T-helper 1 cell treated with Interleukin-12 subunit alpha and Interleukin-12 subunit beta and Interleukin-4 antibody, amounts not matched to agents 30 μg/mL and 1 μg/mL, for 36 hours (primary cell): Measurements from ENCODE around the gene EVA1B.

Experiments used
- H3K27ac Mint-ChIP-seq: one replicate; pipeline ENCODE4 v1.8.0; 2021; ENCODE audit warnings: mild to moderate bottlenecking, mixed read lengths
- H3K27me3 Mint-ChIP-seq: one replicate; pipeline ENCODE4 v1.8.0; 2021; ENCODE audit warnings: low read depth, mixed read lengths
- H3K36me3 Mint-ChIP-seq: one replicate; pipeline ENCODE4 v1.8.0; 2021; ENCODE audit warnings: low read depth, mixed read lengths
- H3K4me1 Mint-ChIP-seq: one replicate; pipeline ENCODE4 v1.8.0; 2021; ENCODE audit warnings: low read depth, mixed read lengths
- H3K4me3 Mint-ChIP-seq: one replicate; pipeline ENCODE4 v1.8.0; 2021; ENCODE audit warnings: mild to moderate bottlenecking, moderate library complexity, mixed read lengths
- H3K9me3 Mint-ChIP-seq: one replicate; pipeline ENCODE4 v1.8.0; 2021; ENCODE audit warnings: mixed read lengths

EVA1B gene

GRCh38 chr1:36307601-36308330, 15.7 kb downstream of the EVA1B start:
- H3K4me3 Mint-ChIP-seq = peak overlapping the region; percentile 97
- H3K36me3 Mint-ChIP-seq = peaks cover 15% of the 10 kb centered on the region
- no peak overlapping the region for H3K27ac Mint-ChIP-seq
- H3K27me3 Mint-ChIP-seq = no peaks in the 10 kb centered on the region
- peaks cover 23% of the 10 kb centered on the region for H3K4me1 Mint-ChIP-seq
- no peaks in the 10 kb centered on the region for H3K9me3 Mint-ChIP-seq

DNA sequence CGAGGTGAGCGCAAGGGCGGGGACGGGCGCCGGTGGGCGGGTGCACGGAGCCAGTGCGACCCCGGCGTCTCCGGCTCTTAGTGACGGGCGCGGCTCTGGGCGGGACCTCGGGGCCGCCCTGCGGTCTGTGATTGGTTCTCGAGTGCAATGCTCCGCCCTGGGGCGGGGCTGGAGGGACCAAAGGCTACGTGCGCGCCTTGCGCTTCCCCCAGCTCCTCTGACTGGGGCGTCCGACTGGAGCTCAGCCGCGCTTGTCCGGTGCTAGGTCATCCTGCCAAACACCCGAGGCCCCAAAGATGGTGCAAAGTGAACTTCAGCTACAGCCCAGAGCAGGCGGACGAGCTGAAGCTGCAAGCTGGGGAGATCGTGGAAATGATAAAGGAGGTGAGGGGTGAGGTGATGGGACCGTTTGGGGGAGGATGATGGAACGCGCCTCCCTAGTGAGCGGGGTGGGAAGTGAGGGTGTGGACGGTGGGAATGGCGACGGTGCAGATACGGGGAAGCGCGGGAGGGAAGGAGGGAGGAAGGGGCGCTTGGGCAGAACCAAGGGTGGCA, 16.5 kb downstream of the EVA1B start:
- peaks cover 18% of the 10 kb centered on the region for H3K36me3 Mint-ChIP-seq
- peaks cover 23% of the 10 kb centered on the region for H3K4me1 Mint-ChIP-seq
- no peaks in the 10 kb centered on the region for H3K27me3 Mint-ChIP-seq
- peak overlapping the region; percentile 89 for H3K27ac Mint-ChIP-seq
- peak overlapping the region; percentile 97 for H3K4me3 Mint-ChIP-seq
- no peaks in the 10 kb centered on the region for H3K9me3 Mint-ChIP-seq

DNA sequence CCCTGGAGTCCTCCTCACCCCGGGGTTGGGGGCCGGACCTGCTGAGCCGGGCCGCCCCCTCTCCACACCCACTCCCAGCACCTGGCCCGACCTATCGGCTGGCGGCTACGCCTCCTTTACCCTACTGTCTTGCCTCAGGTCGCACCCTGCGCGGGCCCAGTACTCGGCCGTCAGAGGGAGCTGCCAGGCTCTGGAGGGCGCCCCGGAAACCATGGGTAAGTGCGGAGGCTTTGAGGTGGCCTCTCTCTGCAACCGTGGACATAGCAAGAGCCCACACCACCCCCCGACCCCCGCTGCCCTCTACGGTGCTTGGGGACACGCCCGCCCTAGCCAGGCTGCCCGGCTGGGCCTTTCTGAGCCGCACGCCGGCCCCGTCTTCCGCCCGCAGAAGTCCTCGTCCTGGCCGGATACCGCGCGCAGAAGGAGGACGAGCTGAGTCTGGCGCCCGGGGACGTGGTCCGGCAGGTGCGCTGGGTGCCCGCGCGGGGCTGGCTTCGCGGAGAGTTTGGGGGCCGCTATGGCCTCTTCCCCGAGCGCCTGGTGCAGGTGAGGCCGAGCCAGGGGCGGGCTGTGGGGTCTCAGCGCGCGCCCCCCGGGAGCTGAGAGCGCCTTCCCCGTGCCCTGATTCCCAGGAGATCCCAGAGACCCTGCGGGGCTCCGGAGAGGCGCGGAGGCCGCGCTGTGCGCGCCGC, 17.1 kb downstream of the EVA1B start, which contains the start of gene SH3D21:
SH3D21 (plus strand) TSS at position 159 of the 692 bp plus-strand sequence; CDS start at position 212, 53 bp downstream.
- Mint-ChIP-seq H3K27ac (peak within 1 kb of the TSS; percentile 89), H3K4me1 (peaks cover 23% of the 10 kb centered on the region), H3K4me3 (peak within 1 kb of the TSS; percentile 97), H3K27me3 (no peaks in the 10 kb centered on the region), H3K36me3 (peaks cover 18% of the 10 kb centered on the region), H3K9me3 (no peaks in the 10 kb centered on the region)

DNA sequence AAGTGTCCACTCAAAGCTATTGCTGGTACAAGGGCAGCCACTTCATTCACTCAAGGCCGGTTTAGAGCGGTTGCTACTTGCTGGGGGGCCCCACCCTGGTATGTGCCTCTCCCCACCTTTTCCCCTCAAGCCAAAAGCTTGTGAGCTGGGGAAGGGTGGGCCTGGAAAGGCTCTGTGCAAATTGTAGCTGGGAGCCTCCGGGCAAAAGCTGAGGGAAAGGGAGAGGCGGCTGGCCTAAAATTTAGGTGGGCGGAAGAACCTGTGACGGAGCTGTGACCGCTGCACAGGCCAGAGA, 17.6 kb downstream of the EVA1B start:
- no peaks in the 10 kb centered on the region for H3K27me3 Mint-ChIP-seq
- peak overlapping the region; percentile 57 for H3K4me3 Mint-ChIP-seq
- H3K27ac Mint-ChIP-seq = peak overlapping the region; percentile 39
- H3K9me3 Mint-ChIP-seq = no peaks in the 10 kb centered on the region
- H3K4me1 Mint-ChIP-seq = peaks cover 23% of the 10 kb centered on the region
- peaks cover 23% of the 10 kb centered on the region for H3K36me3 Mint-ChIP-seq

- H3K4me1 Mint-ChIP-seq = peaks cover 20% of the 10 kb centered on the region
- H3K36me3 Mint-ChIP-seq = peaks cover 25% of the 10 kb centered on the region
- H3K4me3 Mint-ChIP-seq = peak overlapping the region; percentile 57
- H3K27ac Mint-ChIP-seq = peak overlapping the region; percentile 59
- H3K9me3 Mint-ChIP-seq = no peaks in the 10 kb centered on the region
- no peaks in the 10 kb centered on the region for H3K27me3 Mint-ChIP-seq
Observed at GRCh38 chr1:36304970-36305914, 18.2 kb downstream of the EVA1B start.

DNA sequence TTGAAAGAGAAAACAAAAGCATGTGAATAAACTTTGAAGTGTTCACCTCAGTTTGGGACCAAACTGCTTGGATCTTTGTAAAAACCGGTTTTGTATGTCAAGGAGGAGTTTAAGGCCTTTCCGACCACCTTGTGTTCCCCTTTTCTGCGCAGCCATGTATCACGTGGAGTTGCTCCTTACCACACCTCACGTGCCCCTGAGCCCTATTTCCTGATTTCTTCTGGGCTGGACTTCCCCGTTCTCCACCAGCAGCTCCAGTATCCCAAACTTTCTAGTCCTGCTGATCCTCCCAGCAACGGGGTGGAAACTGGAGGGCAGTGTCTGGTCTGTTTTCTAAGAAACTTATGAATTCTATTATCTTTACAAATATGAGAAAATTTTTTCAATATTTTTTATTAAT, 18.9 kb downstream of the EVA1B start:
- H3K27ac Mint-ChIP-seq = no peak overlapping the region
- no peak overlapping the region for H3K4me3 Mint-ChIP-seq
- peaks cover 21% of the 10 kb centered on the region for H3K4me1 Mint-ChIP-seq
- H3K9me3 Mint-ChIP-seq = no peaks in the 10 kb centered on the region
- H3K36me3 Mint-ChIP-seq = peaks cover 28% of the 10 kb centered on the region
- no peaks in the 10 kb centered on the region for H3K27me3 Mint-ChIP-seq

DNA sequence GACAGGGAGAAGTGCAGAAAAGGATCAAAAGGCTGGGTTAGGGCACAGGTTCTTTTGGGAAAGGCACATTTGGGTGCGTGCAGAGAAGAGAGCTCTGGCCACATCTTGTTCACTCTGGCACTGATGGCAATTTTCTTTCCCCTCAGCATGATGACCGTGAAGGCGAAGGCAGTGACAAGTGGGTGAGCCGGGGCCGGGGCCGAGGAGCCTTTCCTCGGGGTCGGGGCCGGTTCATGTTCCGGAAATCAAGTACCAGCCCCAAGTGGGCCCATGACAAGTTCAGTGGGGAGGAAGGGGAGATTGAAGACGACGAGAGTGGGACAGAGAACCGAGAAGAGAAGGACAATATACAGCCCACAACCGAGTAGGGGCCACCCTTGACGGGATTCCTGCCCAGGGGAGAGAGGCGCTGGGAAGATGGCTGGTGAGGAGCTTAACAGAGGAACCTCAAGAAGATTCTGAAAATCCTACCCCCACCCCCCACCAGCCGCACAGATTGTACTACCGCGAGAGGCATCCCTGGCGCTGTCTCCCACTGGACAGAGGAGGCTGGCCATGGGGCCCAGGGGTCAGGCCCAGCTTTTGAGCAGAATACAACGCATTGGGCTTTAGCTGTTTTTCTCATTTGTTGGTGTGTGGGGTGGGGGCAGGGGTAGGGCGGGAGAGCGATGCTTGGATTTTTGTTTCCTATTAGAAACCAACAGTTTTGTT, 19.6 kb downstream of the EVA1B start:
- no peaks in the 10 kb centered on the region for H3K9me3 Mint-ChIP-seq
- H3K27ac Mint-ChIP-seq = peak overlapping the region; percentile 64
- peaks cover 21% of the 10 kb centered on the region for H3K4me1 Mint-ChIP-seq
- H3K36me3 Mint-ChIP-seq = peaks cover 27% of the 10 kb centered on the region
- no peaks in the 10 kb centered on the region for H3K27me3 Mint-ChIP-seq
- peak overlapping the region; percentile 25 for H3K4me3 Mint-ChIP-seq

GRCh38 chr1:36303244-36303643, 20.2 kb downstream of the EVA1B start:
- Mint-ChIP-seq H3K4me1 (peaks cover 21% of the 10 kb centered on the region), H3K27ac (no peak overlapping the region), H3K36me3 (peaks cover 27% of the 10 kb centered on the region), H3K9me3 (no peaks in the 10 kb centered on the region), H3K4me3 (peak overlapping the region; percentile 25), H3K27me3 (no peaks in the 10 kb centered on the region)

- peaks cover 12% of the 10 kb centered on the region for H3K4me1 Mint-ChIP-seq
- no peak overlapping the region for H3K27ac Mint-ChIP-seq
- H3K9me3 Mint-ChIP-seq = no peaks in the 10 kb centered on the region
- H3K27me3 Mint-ChIP-seq = no peaks in the 10 kb centered on the region
- no peak overlapping the region for H3K4me3 Mint-ChIP-seq
- H3K36me3 Mint-ChIP-seq = peaks cover 31% of the 10 kb centered on the region
Observed at GRCh38 chr1:36301220-36301619, 22.2 kb downstream of the EVA1B start.

DNA sequence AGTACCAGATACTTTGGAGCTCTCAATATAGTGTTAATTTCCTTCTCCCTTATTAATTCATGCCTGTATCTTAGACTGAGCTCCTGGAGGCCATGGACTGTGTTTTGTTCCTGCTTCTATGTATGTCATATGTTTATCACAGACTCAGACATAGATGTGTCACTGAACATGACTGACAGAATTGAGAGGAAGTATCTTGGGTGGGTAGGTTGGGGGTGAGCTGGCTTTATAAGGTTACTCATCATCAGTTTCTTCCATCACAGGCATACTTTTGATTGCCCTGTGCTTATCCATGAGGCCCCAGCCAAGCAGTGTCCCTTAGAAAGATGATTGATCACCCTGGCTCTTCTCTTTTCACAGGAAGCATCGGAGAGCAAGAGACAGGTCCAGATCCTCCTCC, 22.9 kb downstream of the EVA1B start:
- Mint-ChIP-seq H3K27me3 (no peaks in the 10 kb centered on the region), H3K36me3 (peaks cover 32% of the 10 kb centered on the region), H3K9me3 (no peaks in the 10 kb centered on the region), H3K27ac (peak overlapping the region; percentile 41), H3K4me1 (peaks cover 10% of the 10 kb centered on the region), H3K4me3 (no peak overlapping the region)

- no peak overlapping the region for H3K27ac Mint-ChIP-seq
Observed at GRCh38 chr1:36298640-36299039, 24.8 kb downstream of the EVA1B start.

DNA sequence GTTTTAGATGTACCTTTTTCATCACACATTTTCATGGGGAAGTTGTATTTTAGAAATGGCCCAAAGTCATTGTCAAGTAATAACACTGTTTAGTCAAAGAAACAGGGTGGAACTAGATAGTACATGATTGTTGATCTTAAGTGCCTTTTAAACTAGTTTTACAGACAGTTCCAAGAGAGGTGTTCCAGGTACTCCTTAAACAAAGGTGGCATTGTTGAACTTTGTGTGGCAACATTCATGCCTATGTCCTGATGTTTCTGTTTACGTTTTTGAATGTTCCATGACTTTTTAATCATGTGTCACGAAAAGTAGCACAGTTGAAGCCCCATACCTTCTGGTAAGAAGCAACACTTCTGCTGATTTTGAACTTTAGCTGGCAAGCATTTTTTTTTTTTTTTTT, 26.4 kb downstream of the EVA1B start:
- H3K9me3 Mint-ChIP-seq = no peaks in the 10 kb centered on the region
- H3K27me3 Mint-ChIP-seq = no peaks in the 10 kb centered on the region
- H3K4me3 Mint-ChIP-seq = no peak overlapping the region
- H3K4me1 Mint-ChIP-seq = peaks cover 3% of the 10 kb centered on the region
- H3K27ac Mint-ChIP-seq = peak overlapping the region; percentile 0
- H3K36me3 Mint-ChIP-seq = peaks cover 36% of the 10 kb centered on the region

More at GRCh38 chr1:36298640-36299039, 24.8 kb downstream of the EVA1B start:
- Mint-ChIP-seq H3K9me3 (no peaks in the 10 kb centered on the region), H3K36me3 (peaks cover 38% of the 10 kb centered on the region), H3K4me1 (peaks cover 5% of the 10 kb centered on the region), H3K27me3 (no peaks in the 10 kb centered on the region), H3K4me3 (no peak overlapping the region)

GRCh38 chr1:36295390-36295789, 28.1 kb downstream of the EVA1B start:
- H3K9me3 Mint-ChIP-seq = no peaks in the 10 kb centered on the region
- H3K27me3 Mint-ChIP-seq = no peaks in the 10 kb centered on the region
- no peak overlapping the region for H3K4me3 Mint-ChIP-seq
- no peak overlapping the region for H3K27ac Mint-ChIP-seq
- H3K4me1 Mint-ChIP-seq = peaks cover 4% of the 10 kb centered on the region
- H3K36me3 Mint-ChIP-seq = peaks cover 39% of the 10 kb centered on the region

DNA sequence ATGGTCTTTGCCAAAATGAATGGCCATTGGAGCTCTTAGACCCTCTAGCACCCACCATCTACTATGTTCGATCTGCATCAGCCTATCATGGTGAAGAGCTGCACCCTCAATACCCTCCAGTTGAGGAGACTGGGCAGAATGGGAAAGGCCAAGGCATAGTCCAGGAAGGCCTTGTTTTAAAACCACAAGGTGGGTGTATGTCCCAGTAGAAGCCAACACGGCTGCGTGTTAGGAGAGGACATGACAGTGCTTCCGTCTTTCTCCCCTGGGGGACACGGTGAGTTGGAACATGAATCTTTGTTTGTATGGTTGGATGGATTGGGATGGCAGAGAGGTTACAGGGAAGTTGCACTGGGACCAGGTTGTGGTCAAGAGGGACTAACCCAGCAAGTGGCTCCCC, 35.9 kb downstream of the EVA1B start:
- no peak overlapping the region for H3K4me3 Mint-ChIP-seq
- H3K4me1 Mint-ChIP-seq = peaks cover 20% of the 10 kb centered on the region
- H3K9me3 Mint-ChIP-seq = no peaks in the 10 kb centered on the region
- H3K36me3 Mint-ChIP-seq = peaks cover 51% of the 10 kb centered on the region
- no peak overlapping the region for H3K27ac Mint-ChIP-seq
- H3K27me3 Mint-ChIP-seq = no peaks in the 10 kb centered on the region
